Subcutaneous adipose tissue (tissue), 4 donors: ENCODE data around the gene SENP5. TPM values are rescaled to one million over a fixed set of nuclear protein-coding genes. Genes with fewer than 3 reads are reported as not detected.

Experiments used
- total RNA-seq, 4 donors: library from RNA; depleted of rRNA; stranded (reverse); fragments of >200 nt; gene quantifications; one replicate each; pipeline ENCODE4 v1.1.0, GENCODE V29; 2016
- TF ChIP-seq, protein P1 (sequence below): fragments of 450-650 bp; IDR thresholded peaks from one replicate; pipeline ENCODE4 v1.5.1; 2016; ENCODE audit warnings: low read depth, mild to moderate bottlenecking, control low read depth, antibody characterized with exemption, moderate library complexity

SENP5 gene
- 10 to 100 TPM; 35.7 to 48.3 (median 45.1) TPM for total RNA-seq

- TF ChIP-seq, protein P1, sequence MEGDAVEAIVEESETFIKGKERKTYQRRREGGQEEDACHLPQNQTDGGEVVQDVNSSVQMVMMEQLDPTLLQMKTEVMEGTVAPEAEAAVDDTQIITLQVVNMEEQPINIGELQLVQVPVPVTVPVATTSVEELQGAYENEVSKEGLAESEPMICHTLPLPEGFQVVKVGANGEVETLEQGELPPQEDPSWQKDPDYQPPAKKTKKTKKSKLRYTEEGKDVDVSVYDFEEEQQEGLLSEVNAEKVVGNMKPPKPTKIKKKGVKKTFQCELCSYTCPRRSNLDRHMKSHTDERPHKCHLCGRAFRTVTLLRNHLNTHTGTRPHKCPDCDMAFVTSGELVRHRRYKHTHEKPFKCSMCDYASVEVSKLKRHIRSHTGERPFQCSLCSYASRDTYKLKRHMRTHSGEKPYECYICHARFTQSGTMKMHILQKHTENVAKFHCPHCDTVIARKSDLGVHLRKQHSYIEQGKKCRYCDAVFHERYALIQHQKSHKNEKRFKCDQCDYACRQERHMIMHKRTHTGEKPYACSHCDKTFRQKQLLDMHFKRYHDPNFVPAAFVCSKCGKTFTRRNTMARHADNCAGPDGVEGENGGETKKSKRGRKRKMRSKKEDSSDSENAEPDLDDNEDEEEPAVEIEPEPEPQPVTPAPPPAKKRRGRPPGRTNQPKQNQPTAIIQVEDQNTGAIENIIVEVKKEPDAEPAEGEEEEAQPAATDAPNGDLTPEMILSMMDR: no peak
These were observed at the start of gene SENP5 for GRCh38 chr3:196867507-196868296. SENP5 (plus strand) TSS chr3:196867920; CDS start chr3:196885182, 17,262 bp downstream.

DNA sequence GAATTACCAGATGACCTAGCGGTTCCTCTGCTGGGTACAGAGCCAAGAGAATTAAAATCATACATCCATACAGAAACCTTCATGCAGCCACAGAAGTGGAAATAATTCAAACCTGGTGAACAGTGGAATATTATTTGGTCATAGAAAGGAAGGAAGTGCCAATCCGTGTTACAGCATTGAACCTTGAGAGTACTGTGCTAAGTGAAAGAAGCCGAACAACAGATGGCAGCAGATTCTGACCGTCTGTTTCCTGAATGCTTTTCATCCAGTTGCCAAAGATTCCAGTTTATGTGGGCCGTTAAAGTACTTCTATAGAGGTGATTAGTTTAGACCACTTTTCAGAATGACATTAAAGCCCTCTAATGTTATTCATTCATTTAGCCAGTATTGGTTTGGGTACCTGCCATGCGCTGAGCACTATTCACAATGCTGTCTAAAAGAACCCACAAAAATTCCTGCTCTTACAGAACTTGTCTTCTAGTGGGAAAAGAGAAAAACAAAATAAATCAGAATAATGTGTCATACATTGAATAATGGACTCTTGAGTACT lies 45.8 kb upstream of the SENP5 start:
- TF ChIP-seq, protein P1: no peak

DNA sequence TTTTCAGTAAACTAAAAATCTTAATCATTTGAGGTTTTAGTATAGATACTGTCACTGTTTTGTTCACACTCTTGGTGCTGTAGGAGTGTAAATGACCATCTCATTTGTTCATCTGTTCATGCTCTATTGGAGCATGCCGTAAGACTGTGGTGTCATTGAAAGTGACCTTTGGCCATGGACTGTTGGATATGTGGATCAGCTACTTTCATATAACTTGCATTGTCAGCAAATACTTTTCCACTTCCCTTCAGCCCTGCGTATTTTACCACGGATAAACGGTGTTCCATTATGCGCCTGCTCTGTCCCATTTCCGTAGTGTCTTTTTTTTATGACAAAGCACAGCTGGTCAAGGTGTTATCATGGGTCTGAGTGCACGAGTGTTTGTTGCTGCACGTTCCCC lies 32.6 kb upstream of the SENP5 start:
- TF ChIP-seq, protein P1: no peak

DNA sequence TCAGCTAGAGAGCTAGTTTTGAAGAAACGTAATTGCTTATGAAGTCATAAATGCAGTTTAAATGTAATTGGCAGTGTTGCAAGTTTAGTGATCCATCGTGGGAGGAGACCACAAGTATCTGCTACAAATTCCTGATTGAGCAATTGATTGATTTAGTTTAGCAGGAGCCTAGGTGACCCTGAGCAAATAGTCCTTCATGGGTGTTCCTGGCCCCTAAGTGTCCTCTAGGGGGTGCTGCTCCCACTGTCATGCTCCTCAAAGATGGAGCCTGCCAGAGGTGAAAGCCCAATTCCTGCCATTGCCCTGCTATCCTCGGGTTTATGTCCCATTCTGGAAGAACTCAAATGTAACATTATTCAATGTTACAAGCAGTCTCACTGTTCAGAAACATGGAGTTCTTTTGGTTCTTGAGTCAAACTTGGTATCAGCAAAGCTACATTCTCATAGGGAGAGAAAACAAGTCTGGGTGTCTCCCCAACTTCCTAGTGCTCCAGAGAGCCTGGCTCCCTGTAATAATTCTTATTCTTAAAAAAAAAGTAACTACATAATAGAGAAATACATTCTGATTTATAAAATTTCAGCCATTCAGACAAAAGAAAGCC lies 29.8 kb upstream of the SENP5 start:
- TF ChIP-seq, protein P1: no peak

DNA sequence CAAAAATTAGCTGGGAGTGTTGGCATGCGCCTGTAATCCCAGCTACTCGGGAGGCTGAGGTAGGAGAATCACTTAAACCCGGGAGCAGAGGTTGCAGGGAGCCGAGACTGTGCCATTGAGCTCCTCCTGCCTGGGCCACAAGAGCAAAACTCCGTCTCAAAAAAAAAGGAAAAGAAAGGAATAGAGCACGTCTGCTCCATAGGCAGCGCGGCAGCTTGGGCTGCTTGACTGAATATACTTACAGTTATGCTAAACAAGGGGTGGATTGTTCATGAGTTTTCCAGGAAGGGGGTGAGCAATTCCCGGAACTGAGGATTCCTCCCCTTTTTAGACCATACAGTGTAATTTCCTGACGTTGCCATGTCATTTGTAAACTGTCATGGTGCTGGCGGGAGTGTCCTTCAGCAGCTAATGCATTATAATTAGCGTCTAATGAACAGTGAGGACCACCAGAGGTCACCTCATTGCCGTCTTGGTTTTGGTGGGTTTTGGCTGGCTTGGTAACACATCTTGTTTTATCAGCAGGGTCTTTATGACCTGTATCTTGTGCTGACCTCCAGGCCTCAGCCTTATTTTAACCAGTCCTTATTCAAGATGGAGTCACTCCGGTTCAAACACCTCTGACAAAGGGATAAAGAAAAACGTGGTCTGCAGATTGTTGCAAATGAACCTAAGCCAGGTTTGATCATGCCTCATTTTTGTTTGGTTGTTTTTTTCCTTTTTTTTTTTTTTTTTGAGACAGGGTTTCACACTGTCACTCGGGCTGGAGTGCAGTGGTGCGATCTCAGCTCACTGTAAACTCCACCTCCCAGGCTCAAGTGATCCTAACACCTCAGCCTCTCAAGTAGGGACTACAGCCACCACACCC lies 24.9 kb upstream of the SENP5 start:
- TF ChIP-seq, protein P1: no peak

- TF ChIP-seq, protein P1: no peak
These were observed 24.1 kb upstream of the SENP5 start for GRCh38 chr3:196843435-196844110.
